ENCODE measurements around the gene ZNF101.
"Not testable (repeated sequence)": the region's sequence is repeated elsewhere in the genome, so short reads cannot be mapped to it uniquely, and the experiment has no call there.

Gene ZNF101

GRCh38 chr19:19689023-19689422, 20.4 kb downstream of the ZNF101 start:
- H2AFZ ChIP-seq (ENCODE audit: low read length, unreplicated experiment); H3K79me2 ChIP-seq (ENCODE audit: control insufficient read depth, insufficient read depth, low read length, unreplicated experiment); H3K27me3 ChIP-seq (ENCODE audit: insufficient read depth, low read length); H3K36me3 ChIP-seq (ENCODE audit: insufficient read depth, low read length); H3K4me3 ChIP-seq (ENCODE audit: low read depth, low read length); H3K4me1 ChIP-seq (ENCODE audit: control insufficient read depth, insufficient read depth, low read length, unreplicated experiment); H3K27ac ChIP-seq (ENCODE audit: low read depth, low read length): not testable (repeated sequence)

GRCh38 chr19:19691683-19692082, 23.0 kb downstream of the ZNF101 start:
- H3K36me3 ChIP-seq (ENCODE audit: insufficient read depth, low read length): no peaks in the 10 kb centered on the region
- no peak overlapping the region for H3K27ac ChIP-seq (ENCODE audit: low read depth, low read length)
- no peak overlapping the region for H3K4me3 ChIP-seq (ENCODE audit: low read depth, low read length)
- no peak overlapping the region for H2AFZ ChIP-seq (ENCODE audit: low read length, unreplicated experiment)
- no peaks in the 10 kb centered on the region for H3K27me3 ChIP-seq (ENCODE audit: insufficient read depth, low read length)
- H3K4me1 ChIP-seq (ENCODE audit: control insufficient read depth, insufficient read depth, low read length, unreplicated experiment): no peaks in the 10 kb centered on the region
- no peaks in the 10 kb centered on the region for H3K79me2 ChIP-seq (ENCODE audit: control insufficient read depth, insufficient read depth, low read length, unreplicated experiment)

GRCh38 chr19:19696386-19696785, 27.7 kb downstream of the ZNF101 start:
- Histone ChIP-seq H3K4me3 (ENCODE audit: low read depth, low read length) (no peak overlapping the region), H3K27ac (ENCODE audit: low read depth, low read length) (no peak overlapping the region), H3K4me1 (ENCODE audit: control insufficient read depth, insufficient read depth, low read length, unreplicated experiment) (no peaks in the 10 kb centered on the region), H3K27me3 (ENCODE audit: insufficient read depth, low read length) (no peaks in the 10 kb centered on the region), H3K79me2 (ENCODE audit: control insufficient read depth, insufficient read depth, low read length, unreplicated experiment) (no peaks in the 10 kb centered on the region), H3K36me3 (ENCODE audit: insufficient read depth, low read length) (no peaks in the 10 kb centered on the region), H2AFZ (ENCODE audit: low read length, unreplicated experiment) (no peak overlapping the region)

GRCh38 chr19:19697589-19697988, 28.9 kb downstream of the ZNF101 start:
- H3K27ac ChIP-seq (ENCODE audit: low read depth, low read length): no peak overlapping the region
- H3K79me2 ChIP-seq (ENCODE audit: control insufficient read depth, insufficient read depth, low read length, unreplicated experiment): no peaks in the 10 kb centered on the region
- H3K36me3 ChIP-seq (ENCODE audit: insufficient read depth, low read length): no peaks in the 10 kb centered on the region
- H3K4me1 ChIP-seq (ENCODE audit: control insufficient read depth, insufficient read depth, low read length, unreplicated experiment): no peaks in the 10 kb centered on the region
- H3K4me3 ChIP-seq (ENCODE audit: low read depth, low read length): no peak overlapping the region
- H2AFZ ChIP-seq (ENCODE audit: low read length, unreplicated experiment): no peak overlapping the region
- H3K27me3 ChIP-seq (ENCODE audit: insufficient read depth, low read length): no peaks in the 10 kb centered on the region

- not testable (repeated sequence) for H3K4me3 ChIP-seq (ENCODE audit: low read depth, low read length); H3K36me3 ChIP-seq (ENCODE audit: insufficient read depth, low read length); H3K27me3 ChIP-seq (ENCODE audit: insufficient read depth, low read length); H3K79me2 ChIP-seq (ENCODE audit: control insufficient read depth, insufficient read depth, low read length, unreplicated experiment); H2AFZ ChIP-seq (ENCODE audit: low read length, unreplicated experiment); H3K4me1 ChIP-seq (ENCODE audit: control insufficient read depth, insufficient read depth, low read length, unreplicated experiment); H3K27ac ChIP-seq (ENCODE audit: low read depth, low read length)
These were observed 31.9 kb downstream of the ZNF101 start for GRCh38 chr19:19700493-19700892.

- Histone ChIP-seq H2AFZ (ENCODE audit: low read length, unreplicated experiment) (no peak overlapping the region), H3K27me3 (ENCODE audit: insufficient read depth, low read length) (no peaks in the 10 kb centered on the region), H3K4me1 (ENCODE audit: control insufficient read depth, insufficient read depth, low read length, unreplicated experiment) (no peaks in the 10 kb centered on the region), H3K36me3 (ENCODE audit: insufficient read depth, low read length) (peaks cover 5% of the 10 kb centered on the region), H3K79me2 (ENCODE audit: control insufficient read depth, insufficient read depth, low read length, unreplicated experiment) (no peaks in the 10 kb centered on the region), H3K4me3 (ENCODE audit: low read depth, low read length) (no peak overlapping the region), H3K27ac (ENCODE audit: low read depth, low read length) (no peak overlapping the region)
These were observed 36.2 kb downstream of the ZNF101 start for GRCh38 chr19:19704836-19705235.

GRCh38 chr19:19710506-19710905, 41.9 kb downstream of the ZNF101 start:
- H3K27ac ChIP-seq (ENCODE audit: low read depth, low read length): no peak overlapping the region
- H3K36me3 ChIP-seq (ENCODE audit: insufficient read depth, low read length): peaks cover 41% of the 10 kb centered on the region
- H3K4me3 ChIP-seq (ENCODE audit: low read depth, low read length): no peak overlapping the region
- no peaks in the 10 kb centered on the region for H3K27me3 ChIP-seq (ENCODE audit: insufficient read depth, low read length)
- no peak overlapping the region for H2AFZ ChIP-seq (ENCODE audit: low read length, unreplicated experiment)
- no peaks in the 10 kb centered on the region for H3K4me1 ChIP-seq (ENCODE audit: control insufficient read depth, insufficient read depth, low read length, unreplicated experiment)
- H3K79me2 ChIP-seq (ENCODE audit: control insufficient read depth, insufficient read depth, low read length, unreplicated experiment): no peaks in the 10 kb centered on the region

GRCh38 chr19:19711306-19711933, 42.8 kb downstream of the ZNF101 start:
- no peaks in the 10 kb centered on the region for H3K4me1 ChIP-seq (ENCODE audit: control insufficient read depth, insufficient read depth, low read length, unreplicated experiment)
- no peak overlapping the region for H3K27ac ChIP-seq (ENCODE audit: low read depth, low read length)
- H3K27me3 ChIP-seq (ENCODE audit: insufficient read depth, low read length): no peaks in the 10 kb centered on the region
- H3K79me2 ChIP-seq (ENCODE audit: control insufficient read depth, insufficient read depth, low read length, unreplicated experiment): peaks cover 3% of the 10 kb centered on the region
- H2AFZ ChIP-seq (ENCODE audit: low read length, unreplicated experiment): no peak overlapping the region
- peaks cover 44% of the 10 kb centered on the region for H3K36me3 ChIP-seq (ENCODE audit: insufficient read depth, low read length)
- H3K4me3 ChIP-seq (ENCODE audit: low read depth, low read length): no peak overlapping the region

GRCh38 chr19:19711934-19712828, 43.5 kb downstream of the ZNF101 start:
- Histone ChIP-seq H3K4me1 (ENCODE audit: control insufficient read depth, insufficient read depth, low read length, unreplicated experiment) (no peaks in the 10 kb centered on the region), H3K27me3 (ENCODE audit: insufficient read depth, low read length) (no peaks in the 10 kb centered on the region), H3K4me3 (ENCODE audit: low read depth, low read length) (no peak overlapping the region), H3K36me3 (ENCODE audit: insufficient read depth, low read length) (peaks cover 50% of the 10 kb centered on the region), H2AFZ (ENCODE audit: low read length, unreplicated experiment) (no peak overlapping the region), H3K79me2 (ENCODE audit: control insufficient read depth, insufficient read depth, low read length, unreplicated experiment) (peaks cover 10% of the 10 kb centered on the region), H3K27ac (ENCODE audit: low read depth, low read length) (no peak overlapping the region)

GRCh38 chr19:19719798-19720197, 51.2 kb downstream of the ZNF101 start:
- Histone ChIP-seq H3K27ac (ENCODE audit: low read depth, low read length) (no peak overlapping the region), H2AFZ (ENCODE audit: low read length, unreplicated experiment) (no peak overlapping the region), H3K4me3 (ENCODE audit: low read depth, low read length) (no peak overlapping the region), H3K27me3 (ENCODE audit: insufficient read depth, low read length) (no peaks in the 10 kb centered on the region), H3K79me2 (ENCODE audit: control insufficient read depth, insufficient read depth, low read length, unreplicated experiment) (peaks cover 17% of the 10 kb centered on the region), H3K4me1 (ENCODE audit: control insufficient read depth, insufficient read depth, low read length, unreplicated experiment) (no peaks in the 10 kb centered on the region), H3K36me3 (ENCODE audit: insufficient read depth, low read length) (peaks cover 21% of the 10 kb centered on the region)

GRCh38 chr19:19721896-19722295, 53.3 kb downstream of the ZNF101 start:
- Histone ChIP-seq H3K27me3 (ENCODE audit: insufficient read depth, low read length) (no peaks in the 10 kb centered on the region), H3K79me2 (ENCODE audit: control insufficient read depth, insufficient read depth, low read length, unreplicated experiment) (peaks cover 10% of the 10 kb centered on the region), H3K36me3 (ENCODE audit: insufficient read depth, low read length) (peaks cover 13% of the 10 kb centered on the region), H3K27ac (ENCODE audit: low read depth, low read length) (no peak overlapping the region), H3K4me1 (ENCODE audit: control insufficient read depth, insufficient read depth, low read length, unreplicated experiment) (no peaks in the 10 kb centered on the region), H3K4me3 (ENCODE audit: low read depth, low read length) (no peak overlapping the region), H2AFZ (ENCODE audit: low read length, unreplicated experiment) (no peak overlapping the region)
